Erythroblast (primary cell): ENCODE results near the gene STAB2.

Source experiments
- DNase-seq, 2 experiments: peaks; one replicate each; lab custom pipeline; 2025; lab: John Stamatoyannopoulos, UW
- GATA1 ChIP-seq: IDR thresholded peaks from 2 replicates; pipeline ENCODE4 v1.6.1; 2011; ENCODE audit warnings: low read depth, mild to moderate bottlenecking, control low read depth, low read length, moderate library complexity
- POLR2A ChIP-seq: IDR thresholded peaks from 2 replicates; pipeline ENCODE4 v1.6.1; 2011; ENCODE audit warnings: mild to moderate bottlenecking, low read length

STAB2 gene

DNA sequence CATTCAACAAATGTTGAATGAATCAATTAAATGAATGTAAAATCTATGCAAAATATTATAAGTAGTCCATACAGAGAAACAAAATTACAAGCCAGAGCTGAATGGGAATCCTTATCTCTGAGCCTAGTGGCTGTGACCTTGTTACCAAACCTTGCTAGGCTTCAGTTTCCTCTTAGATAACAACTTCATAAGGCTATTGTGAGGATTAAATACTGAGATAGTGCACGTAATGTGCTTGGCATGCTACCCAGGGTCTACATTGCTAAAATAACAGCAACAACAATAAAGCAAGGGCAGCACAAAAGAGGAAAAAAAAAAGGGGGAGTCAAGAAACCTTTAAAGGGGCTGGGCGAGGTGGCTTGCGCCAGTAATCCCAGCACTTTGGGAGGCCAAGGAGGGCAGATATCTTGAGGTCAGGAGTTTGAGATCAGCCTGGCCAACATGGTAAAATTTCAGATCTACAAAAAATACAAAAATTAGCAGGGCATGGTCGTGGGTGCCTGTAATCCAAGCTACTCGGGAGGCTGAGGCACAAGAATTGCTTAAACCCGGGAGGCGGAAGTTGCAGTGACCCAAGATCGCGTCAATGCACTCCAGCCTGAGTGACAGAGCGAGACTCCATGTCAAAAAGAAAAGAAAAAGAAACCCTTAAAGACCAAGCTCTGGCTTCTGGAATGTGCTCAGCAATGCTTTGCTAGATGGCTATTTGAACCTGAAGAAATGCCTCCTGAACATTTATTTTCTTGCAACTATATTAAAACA, 14.1 kb downstream of the STAB2 start:
- no peak for DNase-seq
- TF ChIP-seq POLR2A: no peak
- TF ChIP-seq GATA1: no peak

DNA sequence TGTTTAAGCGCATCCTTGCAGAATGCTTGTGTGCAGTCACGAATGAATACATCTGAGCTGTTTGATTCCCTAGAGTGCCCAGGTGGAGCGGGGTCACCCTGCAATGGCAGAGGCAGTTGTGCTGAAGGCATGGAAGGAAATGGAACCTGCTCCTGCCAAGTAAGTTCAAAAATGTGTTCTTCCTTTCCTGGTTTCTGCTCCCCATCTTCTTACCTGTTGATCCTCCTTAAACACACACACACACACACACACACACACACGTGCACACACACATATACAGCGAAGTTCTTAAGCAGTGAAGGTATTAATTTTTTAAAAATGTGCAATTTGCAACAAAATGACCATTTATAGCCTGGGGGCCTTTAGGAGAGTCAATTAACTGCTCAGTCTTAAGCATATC, 33.3 kb downstream of the STAB2 start:
- no peak for DNase-seq
- TF ChIP-seq POLR2A (no peak), GATA1 (no peak)

DNA sequence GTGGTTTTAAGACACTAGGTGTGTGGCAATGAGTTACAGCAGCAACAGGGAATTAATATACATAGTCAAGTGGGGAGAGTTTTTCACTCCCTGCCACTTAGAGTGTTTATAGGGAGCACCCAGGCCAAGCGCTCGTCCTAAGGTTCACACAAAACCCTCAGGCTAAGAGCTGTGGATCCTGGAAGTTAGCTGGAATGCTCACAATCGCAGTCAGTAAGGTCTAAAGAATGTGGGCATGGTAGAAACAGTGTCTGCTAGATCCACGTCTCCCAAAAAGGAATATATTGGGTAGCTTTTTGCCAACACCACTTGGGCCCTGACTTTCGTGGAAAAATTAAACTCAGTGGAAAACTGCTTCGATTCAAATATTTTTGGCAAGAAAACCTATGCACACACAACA, 36.6 kb downstream of the STAB2 start:
- TF ChIP-seq GATA1: no peak
- TF ChIP-seq POLR2A: no peak
- DNase-seq: no peak

DNA sequence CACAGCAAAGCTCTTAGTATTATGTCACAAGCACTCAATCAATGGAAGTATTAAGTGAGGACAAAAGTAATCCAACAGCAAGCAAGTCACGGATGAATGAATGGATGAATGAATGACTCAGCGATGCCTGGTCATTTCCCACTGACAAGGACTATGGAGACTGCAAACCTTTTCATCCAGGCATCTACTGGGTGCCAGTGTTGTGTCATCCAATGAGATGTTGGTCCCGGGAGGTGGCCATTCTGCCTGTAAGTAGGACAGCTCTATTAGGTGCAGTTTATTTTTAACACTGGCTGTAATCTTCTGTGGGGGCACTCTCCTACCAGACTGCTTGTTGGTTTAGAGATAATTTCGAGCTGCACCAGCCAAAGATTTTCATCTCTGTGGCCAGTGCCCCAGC, 39.4 kb downstream of the STAB2 start:
- TF ChIP-seq GATA1 (no peak), POLR2A (no peak)
- peak; percentile 3 to 15 for DNase-seq

DNA sequence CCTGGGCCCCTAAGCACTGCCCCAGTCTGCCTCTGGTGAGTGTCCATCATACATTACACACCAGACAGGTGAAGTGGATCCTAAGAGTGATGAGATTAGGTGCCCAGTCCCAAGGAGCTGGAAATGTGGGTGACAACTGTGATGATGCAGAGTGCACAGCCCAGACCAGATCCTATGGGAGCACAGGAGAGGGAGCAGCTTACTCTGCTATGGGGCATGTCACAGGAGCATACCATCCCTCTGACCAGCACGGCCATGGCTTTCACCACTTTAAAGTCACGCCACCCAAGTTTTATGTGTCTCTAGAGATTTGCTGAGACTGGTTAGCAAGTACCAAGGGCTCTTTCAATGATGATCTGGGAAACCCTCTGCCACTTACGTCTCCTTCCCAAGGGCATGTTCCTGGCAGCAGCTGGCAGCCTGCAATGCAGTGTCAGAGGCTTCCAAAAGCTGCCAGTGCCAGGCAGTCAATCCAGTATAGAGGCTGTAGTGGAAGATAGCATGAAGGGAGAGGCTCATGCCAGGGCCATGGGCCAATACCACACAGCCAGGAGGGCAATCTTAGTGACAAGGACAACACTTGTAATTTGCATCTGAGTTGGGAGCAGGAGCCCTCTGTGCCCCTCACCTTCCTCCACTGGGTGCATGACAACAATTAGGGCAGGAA, 40.2 kb downstream of the STAB2 start:
- DNase-seq: no peak
- no peak for TF ChIP-seq POLR2A
- TF ChIP-seq GATA1: no peak

DNA sequence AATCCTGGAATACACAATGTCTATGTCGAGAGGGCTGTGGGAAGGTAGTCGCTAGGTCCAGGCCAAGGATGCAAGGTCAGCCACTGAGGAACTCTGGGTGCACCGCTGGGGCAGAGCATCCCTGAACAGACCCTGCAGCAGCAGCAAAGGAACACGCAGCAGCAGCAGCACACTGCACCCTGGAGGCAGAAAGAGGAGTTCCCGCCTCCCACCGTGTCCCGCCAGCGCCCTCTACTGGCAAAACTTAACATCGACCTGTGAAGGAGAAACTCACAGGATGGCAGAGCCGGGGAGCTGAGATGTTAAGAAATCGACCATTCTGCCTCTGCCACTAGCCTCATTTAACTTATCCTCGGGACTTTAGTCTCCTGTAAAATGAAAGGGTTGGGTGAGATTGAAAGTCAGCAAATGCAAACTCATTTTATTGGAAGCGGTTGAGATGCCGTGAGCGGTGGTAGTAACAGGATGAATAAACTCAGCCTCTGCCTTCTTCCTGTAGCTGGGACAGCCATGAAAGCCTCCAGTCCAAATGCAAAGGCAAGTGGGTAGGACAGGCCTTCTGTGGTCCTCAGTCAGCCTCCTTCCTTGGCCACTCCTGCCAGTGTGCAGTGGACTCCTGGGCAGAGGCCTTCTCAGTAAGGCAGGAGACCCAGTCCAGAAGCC, 45.6 kb downstream of the STAB2 start:
- peak; percentile 73 to 85 for DNase-seq
- TF ChIP-seq POLR2A (no peak), GATA1 (no peak)

DNA sequence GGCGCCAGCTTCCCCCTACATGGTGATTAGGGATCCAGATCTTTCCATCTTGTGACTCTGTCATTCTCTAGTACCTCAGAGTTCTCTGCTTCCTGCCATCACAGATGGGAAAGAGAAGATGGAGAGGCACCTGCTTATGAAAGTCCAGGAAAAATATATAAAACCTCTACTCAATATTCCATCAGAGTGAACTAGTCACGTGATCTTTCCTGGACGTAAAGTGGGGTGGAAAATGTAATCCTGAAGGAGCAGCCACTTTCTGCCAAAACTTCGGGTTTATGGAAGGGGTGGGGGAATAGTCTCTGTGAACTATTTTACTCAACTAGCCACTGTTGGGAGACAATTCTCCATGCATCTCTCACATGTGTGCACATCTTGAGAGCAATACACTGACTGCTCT, 47.7 kb downstream of the STAB2 start:
- no peak for TF ChIP-seq POLR2A
- TF ChIP-seq GATA1: no peak
- DNase-seq: no peak

DNA sequence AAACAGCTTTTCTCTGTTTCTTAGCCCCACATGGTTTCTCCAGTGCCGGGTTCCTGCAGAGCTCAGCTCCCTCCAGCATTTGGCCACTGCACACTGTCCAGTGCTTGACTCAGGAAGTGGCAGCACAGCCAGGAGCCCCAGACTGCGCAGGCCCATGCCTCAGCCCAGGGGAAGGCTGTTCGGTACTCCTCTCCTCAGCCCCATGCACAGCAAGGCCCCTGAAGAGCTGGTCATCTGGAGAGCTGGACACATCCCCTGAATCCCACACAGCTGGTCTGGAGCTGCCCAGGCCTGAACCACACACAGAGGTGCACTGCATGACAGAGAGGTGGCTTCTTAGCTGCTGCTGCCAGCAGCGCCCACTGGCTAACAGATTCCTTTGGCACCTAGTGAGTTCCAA, 48.3 kb downstream of the STAB2 start:
- no peak for TF ChIP-seq POLR2A
- no peak for TF ChIP-seq GATA1
- DNase-seq: no peak

DNA sequence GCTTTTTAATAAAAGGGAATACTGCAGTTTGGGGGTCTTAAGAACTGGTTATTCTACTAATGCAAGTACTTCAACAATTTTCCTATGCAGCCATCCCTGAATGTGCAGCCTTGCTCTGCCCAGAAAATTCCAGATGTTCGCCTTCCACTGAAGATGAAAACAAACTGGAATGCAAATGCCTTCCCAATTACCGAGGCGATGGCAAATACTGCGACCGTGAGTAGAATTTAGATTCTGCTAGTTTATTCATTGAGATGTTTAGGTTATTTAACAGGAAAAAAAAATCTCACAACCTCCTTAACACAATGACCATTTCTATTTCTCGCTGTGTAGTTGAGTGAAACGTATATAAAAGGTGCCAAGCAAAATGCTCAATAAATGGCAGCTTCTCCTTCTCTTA, 49.9 kb downstream of the STAB2 start:
- TF ChIP-seq POLR2A (no peak), GATA1 (no peak)
- no peak for DNase-seq

DNA sequence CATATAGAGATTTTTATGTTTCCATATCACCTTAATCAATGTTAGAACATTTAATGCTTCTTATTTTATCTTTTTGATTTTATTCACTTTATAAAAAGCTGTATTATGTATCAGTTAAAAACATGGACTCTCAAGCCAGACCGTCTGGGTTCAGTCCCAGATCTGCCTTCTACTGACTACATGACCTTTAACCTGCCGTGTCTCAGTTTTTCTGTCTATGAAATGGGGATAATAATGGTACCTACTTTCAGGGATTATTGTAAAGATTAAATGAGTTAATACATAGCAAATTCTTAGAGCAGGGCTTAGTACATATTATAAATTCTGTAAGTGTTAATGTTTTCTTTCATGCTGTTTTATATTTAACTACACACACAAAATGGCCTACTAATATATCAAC, 50.4 kb downstream of the STAB2 start:
- no peak for DNase-seq

DNA sequence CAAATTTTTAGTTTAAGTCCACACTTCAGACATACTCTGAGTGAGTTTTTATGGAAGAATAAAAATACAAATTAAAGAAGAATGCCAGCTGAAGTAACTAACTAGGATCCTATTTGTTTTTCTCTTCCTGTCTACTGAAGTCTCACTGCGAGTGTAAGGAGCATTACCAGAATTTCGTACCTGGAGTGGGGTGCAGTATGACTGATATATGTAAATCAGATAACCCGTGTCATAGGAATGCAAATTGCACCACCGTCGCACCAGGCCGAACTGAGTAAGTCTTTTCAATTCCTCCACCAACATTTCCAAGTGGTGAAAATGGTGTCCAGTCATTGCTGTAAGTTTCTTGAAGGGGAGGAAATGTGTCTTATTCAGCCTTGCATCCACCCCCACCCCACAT, 52.9 kb downstream of the STAB2 start:
- TF ChIP-seq GATA1: no peak
- no peak for TF ChIP-seq POLR2A
- no peak for DNase-seq

More for the DNA sequence above, 50.4 kb downstream of the STAB2 start:
- TF ChIP-seq GATA1: no peak
- no peak for TF ChIP-seq POLR2A

DNA sequence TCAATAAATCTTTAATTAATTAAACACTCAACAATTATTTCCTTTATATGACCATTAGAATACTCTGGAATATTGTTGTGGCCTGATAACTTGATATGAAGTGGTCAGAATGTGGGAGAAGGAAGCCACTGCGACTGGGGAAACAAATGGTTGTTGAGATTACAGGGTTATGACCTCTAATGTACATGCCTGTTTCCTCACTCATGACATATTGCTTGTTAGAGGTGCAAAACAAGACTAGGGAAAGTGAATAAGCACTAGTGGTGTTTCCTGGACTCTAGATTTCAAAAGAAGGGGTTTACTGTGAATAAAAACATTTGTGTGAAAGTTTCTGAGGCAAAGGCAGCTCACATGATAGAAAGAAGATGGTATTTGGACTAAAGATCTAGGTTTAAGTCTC, 53.3 kb downstream of the STAB2 start:
- no peak for DNase-seq

DNA sequence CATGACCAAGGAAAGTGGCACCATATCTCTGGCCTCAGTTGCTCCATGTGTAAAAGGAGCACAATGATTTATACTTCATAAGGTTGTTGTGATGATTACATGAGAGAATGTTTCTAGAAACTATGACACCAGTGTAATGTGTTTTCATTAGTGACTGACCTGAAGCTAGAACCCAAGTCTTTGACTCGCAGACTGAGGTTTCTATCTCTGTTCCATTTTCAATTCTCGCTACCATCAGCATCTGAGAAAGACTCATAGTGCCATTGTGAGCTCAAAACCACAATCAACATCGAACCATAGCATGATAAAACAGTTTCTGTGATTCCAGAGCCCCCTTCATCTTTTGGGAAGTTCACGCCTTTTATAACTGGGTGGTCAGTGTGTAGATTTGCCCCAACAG, 53.8 kb downstream of the STAB2 start:
- DNase-seq: no peak
- TF ChIP-seq GATA1 (no peak), POLR2A (no peak)

More for the DNA sequence above, 53.3 kb downstream of the STAB2 start:
- TF ChIP-seq GATA1: no peak
- no peak for TF ChIP-seq POLR2A

DNA sequence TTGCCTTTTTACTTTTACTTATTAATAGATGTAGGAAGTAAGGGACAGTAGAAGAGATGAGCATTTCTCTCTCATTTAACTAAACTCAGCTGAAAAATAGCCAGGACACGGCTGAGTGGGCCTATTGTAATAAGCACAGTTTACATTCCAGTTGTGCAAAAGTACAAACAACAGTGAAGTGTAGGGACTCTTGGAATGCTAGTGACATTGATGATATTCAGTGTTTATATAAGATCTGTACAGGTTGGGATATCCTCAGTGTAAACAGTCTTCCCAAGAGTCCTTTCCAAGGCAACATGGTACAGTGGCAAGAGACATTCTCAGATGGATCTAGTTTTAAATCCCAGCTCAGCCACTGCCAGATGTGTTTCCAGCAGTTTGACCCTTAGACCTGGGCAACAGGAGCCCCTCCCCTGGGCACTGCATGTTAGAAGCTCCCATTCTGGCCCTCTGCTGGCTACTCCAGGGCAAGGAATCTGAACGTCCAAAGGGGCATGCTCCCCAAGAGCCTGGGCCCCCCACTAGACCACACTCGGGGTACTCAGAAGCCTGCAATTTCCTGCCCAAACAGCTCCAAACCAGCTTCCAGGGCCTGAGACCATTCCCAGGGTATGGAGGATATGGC, 55.3 kb downstream of the STAB2 start:
- DNase-seq: no peak
- TF ChIP-seq POLR2A (no peak), GATA1 (no peak)
